ENCODE measurements around the gene ANAPC4.

ANAPC4 gene

DNA sequence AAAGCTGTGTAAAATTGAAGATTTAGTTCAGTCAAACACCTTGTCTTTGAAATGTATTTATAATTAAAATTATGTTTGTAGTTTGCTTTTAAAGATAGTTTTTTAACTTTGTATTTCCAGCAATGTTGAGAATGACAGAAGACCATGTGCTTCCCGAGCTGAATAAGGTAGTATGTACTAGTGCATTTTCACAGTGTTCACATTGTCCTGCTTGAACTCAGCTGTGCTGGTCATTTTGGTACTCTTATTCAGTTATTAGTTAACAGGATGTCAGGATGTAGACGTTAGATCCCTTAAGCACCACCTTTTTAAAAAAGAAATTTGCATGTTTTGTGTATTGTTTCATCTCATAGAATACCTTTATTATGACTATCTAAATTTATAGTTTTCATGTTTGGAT lies 28.4 kb downstream of the ANAPC4 start:
- no peak overlapping the region for H3K4me3 ChIP-seq (ENCODE audit: low read length)
- H3K9ac ChIP-seq (ENCODE audit: low read length) = no peak overlapping the region
- no peaks in the 10 kb centered on the region for H3K79me1 ChIP-seq (ENCODE audit: low read length)
- no peaks in the 10 kb centered on the region for H3K79me2 ChIP-seq (ENCODE audit: control insufficient read depth, insufficient read depth, low read length)
- no peak overlapping the region for H2AK5ac ChIP-seq (ENCODE audit: low read length)
- no peak overlapping the region for H2BK15ac ChIP-seq (replicated peaks; ENCODE audit: low read depth)
- H4K5ac ChIP-seq (ENCODE audit: low read length) = no peak overlapping the region
- DNase-seq = no peak
- H3K4me2 ChIP-seq (ENCODE audit: low read length) = no peak overlapping the region
- no CpG with 5 or more reads among the region's 2 CpGs for whole genome bisulfite sequencing (ENCODE audit: extremely low coverage, insufficient coverage, low lambda C conversion rate)
- H3K27me3 ChIP-seq (ENCODE audit: insufficient read depth, low read length, poor library complexity) = no peaks in the 10 kb centered on the region
- H3K56ac ChIP-seq (ENCODE audit: low read length) = no peak overlapping the region
- no peak overlapping the region for H3K23ac ChIP-seq (ENCODE audit: low read length)
- no peak overlapping the region for H2BK120ac ChIP-seq (ENCODE audit: low read depth, low read length)
- no peak overlapping the region for H3K27ac ChIP-seq (ENCODE audit: low read depth, low read length)
- no peak overlapping the region for H3K18ac ChIP-seq (ENCODE audit: low read length)
- H3K36me3 ChIP-seq (ENCODE audit: control insufficient read depth, insufficient read depth, low read length) = no peaks in the 10 kb centered on the region
- no peak overlapping the region for H2BK5ac ChIP-seq (ENCODE audit: low read length)
- H3K4me1 ChIP-seq (ENCODE audit: control insufficient read depth, low read depth, low read length) = no peaks in the 10 kb centered on the region
- no peak overlapping the region for H4K8ac ChIP-seq (ENCODE audit: low read depth, low read length)
- no peak overlapping the region for H3K4ac ChIP-seq (ENCODE audit: low read depth, low read length)

DNA sequence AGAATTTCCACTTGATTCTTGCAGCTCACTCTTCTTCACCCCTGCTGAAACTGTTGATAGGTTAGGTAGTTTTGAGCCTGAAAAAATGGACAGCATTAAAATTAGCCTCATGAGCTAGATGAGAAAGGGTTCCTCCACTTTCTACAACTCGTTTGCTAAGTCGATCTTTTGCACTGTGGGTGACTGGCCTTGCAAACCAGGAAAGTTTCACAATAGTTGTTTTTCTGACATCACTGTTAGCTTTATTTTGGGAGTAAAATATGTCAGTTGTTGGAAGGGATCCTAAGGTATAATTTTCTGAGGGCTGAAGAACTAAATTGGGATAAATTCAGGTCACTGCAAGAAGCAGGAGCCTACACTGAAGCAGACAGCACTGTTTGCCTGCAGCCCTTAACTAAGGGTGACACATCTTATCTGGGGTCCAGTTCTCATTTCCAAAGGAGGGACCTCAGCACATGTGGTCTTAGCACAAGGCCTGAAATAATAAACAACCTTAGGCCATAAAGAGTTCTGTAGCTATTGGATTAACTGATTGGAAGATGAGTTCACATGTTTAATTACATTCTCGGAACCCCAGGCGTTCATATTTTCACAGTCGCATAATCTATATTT lies 29.1 kb downstream of the ANAPC4 start:
- Histone ChIP-seq H3K79me2 (ENCODE audit: control insufficient read depth, insufficient read depth, low read length) (no peaks in the 10 kb centered on the region), H3K27me3 (ENCODE audit: insufficient read depth, low read length, poor library complexity) (no peaks in the 10 kb centered on the region), H3K27ac (ENCODE audit: low read depth, low read length) (no peak overlapping the region), H3K56ac (ENCODE audit: low read length) (no peak overlapping the region), H3K18ac (ENCODE audit: low read length) (no peak overlapping the region), H3K23ac (ENCODE audit: low read length) (no peak overlapping the region), H2AK5ac (ENCODE audit: low read length) (no peak overlapping the region), H4K8ac (ENCODE audit: low read depth, low read length) (no peak overlapping the region), H2BK5ac (ENCODE audit: low read length) (no peak overlapping the region), H3K9ac (ENCODE audit: low read length) (no peak overlapping the region), H3K4ac (ENCODE audit: low read depth, low read length) (no peak overlapping the region), H3K79me1 (ENCODE audit: low read length) (no peaks in the 10 kb centered on the region), H2BK120ac (ENCODE audit: low read depth, low read length) (no peak overlapping the region), H3K36me3 (ENCODE audit: control insufficient read depth, insufficient read depth, low read length) (no peaks in the 10 kb centered on the region), H2BK15ac (replicated peaks; ENCODE audit: low read depth) (no peak overlapping the region), H3K4me2 (ENCODE audit: low read length) (no peak overlapping the region), H4K5ac (ENCODE audit: low read length) (no peak overlapping the region), H3K4me3 (ENCODE audit: low read length) (no peak overlapping the region), H3K4me1 (ENCODE audit: control insufficient read depth, low read depth, low read length) (no peaks in the 10 kb centered on the region)
- no peak for DNase-seq
- WGBS (ENCODE audit: extremely low coverage, insufficient coverage, low lambda C conversion rate) = no CpG with 5 or more reads among the region's 5 CpGs

DNA sequence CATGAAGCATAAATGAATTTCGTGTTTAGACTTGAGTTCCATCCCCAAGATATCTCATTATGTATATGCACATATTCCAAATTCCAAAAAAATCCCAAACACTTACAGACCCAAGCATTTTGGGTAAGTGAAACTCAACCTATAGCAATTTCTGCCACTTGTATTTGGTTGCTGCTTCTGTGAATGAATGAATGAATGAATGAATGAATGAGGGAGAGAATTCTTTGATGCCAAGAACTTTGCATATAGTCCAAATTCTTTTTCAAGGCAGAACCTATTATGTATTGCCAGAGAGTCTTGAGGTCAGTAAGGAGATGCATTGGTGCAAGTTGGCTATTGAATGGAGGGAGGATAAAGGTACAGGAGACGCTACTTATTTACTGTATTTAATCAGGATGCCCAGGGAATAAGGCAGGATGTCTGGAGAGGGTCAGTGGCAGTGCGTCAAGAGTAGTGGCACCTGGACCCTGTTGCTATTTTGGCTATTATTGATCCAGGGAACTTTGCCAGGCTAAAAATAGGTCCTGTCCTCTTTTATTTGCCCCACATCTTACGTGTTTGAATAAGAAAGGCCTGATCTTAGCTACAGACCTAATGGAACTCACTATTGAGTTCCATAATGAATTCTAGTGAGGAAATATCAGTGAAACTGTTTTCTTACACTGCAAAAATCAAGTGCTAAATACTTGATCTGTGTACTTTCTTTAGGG lies 33.9 kb downstream of the ANAPC4 start:
- Histone ChIP-seq H3K56ac (ENCODE audit: low read length) (no peak overlapping the region), H3K4me3 (ENCODE audit: low read length) (no peak overlapping the region), H3K23ac (ENCODE audit: low read length) (no peak overlapping the region), H4K5ac (ENCODE audit: low read length) (no peak overlapping the region), H3K4me2 (ENCODE audit: low read length) (no peak overlapping the region), H3K4ac (ENCODE audit: low read depth, low read length) (no peak overlapping the region), H3K36me3 (ENCODE audit: control insufficient read depth, insufficient read depth, low read length) (no peaks in the 10 kb centered on the region), H3K4me1 (ENCODE audit: control insufficient read depth, low read depth, low read length) (no peaks in the 10 kb centered on the region), H2BK5ac (ENCODE audit: low read length) (no peak overlapping the region), H3K18ac (ENCODE audit: low read length) (no peak overlapping the region), H3K79me2 (ENCODE audit: control insufficient read depth, insufficient read depth, low read length) (no peaks in the 10 kb centered on the region), H2BK120ac (ENCODE audit: low read depth, low read length) (no peak overlapping the region), H3K9ac (ENCODE audit: low read length) (no peak overlapping the region), H3K79me1 (ENCODE audit: low read length) (no peaks in the 10 kb centered on the region), H4K8ac (ENCODE audit: low read depth, low read length) (no peak overlapping the region), H2AK5ac (ENCODE audit: low read length) (no peak overlapping the region), H2BK15ac (replicated peaks; ENCODE audit: low read depth) (no peak overlapping the region), H3K27ac (ENCODE audit: low read depth, low read length) (no peak overlapping the region), H3K27me3 (ENCODE audit: insufficient read depth, low read length, poor library complexity) (no peaks in the 10 kb centered on the region)
- no CpG with 5 or more reads among the region's 4 CpGs for WGBS (ENCODE audit: extremely low coverage, insufficient coverage, low lambda C conversion rate)
- DNase-seq = no peak

DNA sequence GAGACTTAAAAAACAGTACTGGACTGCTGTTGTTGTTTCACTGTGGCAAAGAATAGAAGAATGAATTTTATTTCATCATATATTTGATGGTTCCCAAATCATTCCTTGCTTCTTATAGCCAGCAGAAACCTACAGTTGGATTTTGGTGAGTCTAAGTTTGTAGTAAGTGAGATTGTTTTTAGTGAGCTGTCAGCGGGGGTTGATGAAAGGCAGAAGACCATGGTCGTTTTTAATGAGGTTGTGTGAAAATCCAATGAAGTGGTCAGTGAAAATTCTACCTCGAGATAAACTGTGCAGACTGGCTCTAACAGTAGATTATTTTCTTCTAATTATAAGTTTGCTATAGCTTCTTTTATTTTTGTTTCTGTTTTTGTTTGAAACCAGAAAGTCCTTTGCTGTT lies 36.2 kb downstream of the ANAPC4 start:
- Histone ChIP-seq H3K4ac (ENCODE audit: low read depth, low read length) (no peak overlapping the region), H3K27ac (ENCODE audit: low read depth, low read length) (no peak overlapping the region), H3K79me2 (ENCODE audit: control insufficient read depth, insufficient read depth, low read length) (no peaks in the 10 kb centered on the region)

DNA sequence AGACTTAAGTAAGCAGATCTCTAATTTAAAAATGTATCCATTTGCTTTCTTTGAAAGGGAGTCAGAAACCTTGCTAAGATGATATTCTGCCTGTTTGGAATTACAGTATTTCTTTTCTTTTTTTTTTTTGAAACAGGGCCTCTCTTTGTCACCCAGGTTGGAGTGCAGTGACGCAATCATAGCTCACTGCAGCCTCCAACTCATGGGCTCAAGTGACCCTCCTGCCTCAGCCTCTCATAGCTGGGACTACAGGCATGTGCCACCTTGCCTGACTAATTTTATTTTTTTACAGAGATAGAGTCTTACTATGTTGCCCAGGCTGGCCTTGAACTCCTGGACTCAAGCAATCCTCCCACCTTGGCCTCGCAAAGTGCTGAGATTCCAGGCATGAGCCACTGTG lies 40.0 kb downstream of the ANAPC4 start:
- Histone ChIP-seq H3K18ac (ENCODE audit: low read length) (no peak overlapping the region), H2BK120ac (ENCODE audit: low read depth, low read length) (no peak overlapping the region), H2BK5ac (ENCODE audit: low read length) (no peak overlapping the region), H2BK15ac (replicated peaks; ENCODE audit: low read depth) (no peak overlapping the region), H2AK5ac (ENCODE audit: low read length) (no peak overlapping the region), H3K4ac (ENCODE audit: low read depth, low read length) (no peak overlapping the region), H3K56ac (ENCODE audit: low read length) (no peak overlapping the region), H3K36me3 (ENCODE audit: control insufficient read depth, insufficient read depth, low read length) (no peaks in the 10 kb centered on the region), H3K4me1 (ENCODE audit: control insufficient read depth, low read depth, low read length) (no peaks in the 10 kb centered on the region), H3K27ac (ENCODE audit: low read depth, low read length) (no peak overlapping the region), H4K8ac (ENCODE audit: low read depth, low read length) (no peak overlapping the region), H3K79me2 (ENCODE audit: control insufficient read depth, insufficient read depth, low read length) (no peaks in the 10 kb centered on the region), H3K4me2 (ENCODE audit: low read length) (no peak overlapping the region), H3K4me3 (ENCODE audit: low read length) (no peak overlapping the region), H3K27me3 (ENCODE audit: insufficient read depth, low read length, poor library complexity) (no peaks in the 10 kb centered on the region), H3K23ac (ENCODE audit: low read length) (no peak overlapping the region), H4K5ac (ENCODE audit: low read length) (no peak overlapping the region), H3K79me1 (ENCODE audit: low read length) (no peaks in the 10 kb centered on the region), H3K9ac (ENCODE audit: low read length) (no peak overlapping the region)
- no CpG with 5 or more reads among the region's 2 CpGs for WGBS (ENCODE audit: extremely low coverage, insufficient coverage, low lambda C conversion rate)
- DNase-seq = no peak

More for the DNA sequence above, 36.2 kb downstream of the ANAPC4 start:
- Histone ChIP-seq H2BK15ac (replicated peaks; ENCODE audit: low read depth) (no peak overlapping the region), H3K23ac (ENCODE audit: low read length) (no peak overlapping the region), H4K8ac (ENCODE audit: low read depth, low read length) (no peak overlapping the region), H3K4me2 (ENCODE audit: low read length) (no peak overlapping the region), H3K4me1 (ENCODE audit: control insufficient read depth, low read depth, low read length) (no peaks in the 10 kb centered on the region), H3K79me1 (ENCODE audit: low read length) (no peaks in the 10 kb centered on the region), H3K18ac (ENCODE audit: low read length) (no peak overlapping the region), H2AK5ac (ENCODE audit: low read length) (no peak overlapping the region), H2BK120ac (ENCODE audit: low read depth, low read length) (no peak overlapping the region), H3K9ac (ENCODE audit: low read length) (no peak overlapping the region), H3K36me3 (ENCODE audit: control insufficient read depth, insufficient read depth, low read length) (no peaks in the 10 kb centered on the region), H2BK5ac (ENCODE audit: low read length) (no peak overlapping the region), H4K5ac (ENCODE audit: low read length) (no peak overlapping the region), H3K4me3 (ENCODE audit: low read length) (no peak overlapping the region), H3K27me3 (ENCODE audit: insufficient read depth, low read length, poor library complexity) (no peaks in the 10 kb centered on the region), H3K56ac (ENCODE audit: low read length) (no peak overlapping the region)
- WGBS (ENCODE audit: extremely low coverage, insufficient coverage, low lambda C conversion rate) = 100% methylated on average over 1 of the region's 3 CpGs
- no peak for DNase-seq

DNA sequence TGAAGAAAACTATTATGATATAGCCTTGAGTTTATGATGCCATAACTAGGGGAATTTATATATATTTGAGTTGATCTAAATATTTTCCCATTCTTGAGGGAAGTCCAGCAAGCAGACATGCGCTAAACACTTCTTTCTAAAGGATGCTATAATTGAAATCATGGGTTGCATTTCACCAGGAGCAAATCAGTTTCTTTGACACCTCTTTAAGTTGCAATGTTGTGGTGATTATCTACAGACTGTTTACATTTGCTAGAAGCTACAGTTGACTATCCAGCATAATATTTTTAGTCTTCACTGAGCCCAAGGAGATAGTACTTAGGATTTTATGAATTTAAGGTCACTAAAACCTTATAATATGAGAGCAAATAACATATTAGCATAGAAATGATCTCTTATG lies 43.9 kb downstream of the ANAPC4 start:
- DNase-seq = no peak
- Histone ChIP-seq H2AK5ac (ENCODE audit: low read length) (no peak overlapping the region), H3K36me3 (ENCODE audit: control insufficient read depth, insufficient read depth, low read length) (no peaks in the 10 kb centered on the region), H2BK15ac (replicated peaks; ENCODE audit: low read depth) (no peak overlapping the region), H3K27me3 (ENCODE audit: insufficient read depth, low read length, poor library complexity) (no peaks in the 10 kb centered on the region), H3K4me1 (ENCODE audit: control insufficient read depth, low read depth, low read length) (no peaks in the 10 kb centered on the region), H3K79me1 (ENCODE audit: low read length) (no peaks in the 10 kb centered on the region), H3K56ac (ENCODE audit: low read length) (no peak overlapping the region), H3K4ac (ENCODE audit: low read depth, low read length) (no peak overlapping the region), H2BK5ac (ENCODE audit: low read length) (no peak overlapping the region), H3K4me2 (ENCODE audit: low read length) (no peak overlapping the region), H3K27ac (ENCODE audit: low read depth, low read length) (no peak overlapping the region), H3K9ac (ENCODE audit: low read length) (no peak overlapping the region), H3K23ac (ENCODE audit: low read length) (no peak overlapping the region), H3K79me2 (ENCODE audit: control insufficient read depth, insufficient read depth, low read length) (no peaks in the 10 kb centered on the region), H3K18ac (ENCODE audit: low read length) (no peak overlapping the region), H4K5ac (ENCODE audit: low read length) (no peak overlapping the region), H3K4me3 (ENCODE audit: low read length) (no peak overlapping the region), H4K8ac (ENCODE audit: low read depth, low read length) (no peak overlapping the region), H2BK120ac (ENCODE audit: low read depth, low read length) (no peak overlapping the region)
- WGBS (ENCODE audit: extremely low coverage, insufficient coverage, low lambda C conversion rate) = no CpG with 5 or more reads among the region's 1 CpG

Data from mesendoderm (in vitro differentiated cells).